GM21825 (cell line): ENCODE data around the gene IER3.

ENCODE experiments used
- ATAC-seq: cut with Tn5 transposase; IDR thresholded peaks from one replicate; pipeline ENCODE4 v1.9.1; 2021; ENCODE audit warnings: mild to moderate bottlenecking, moderate library complexity; ENCODE audit not compliant: unreplicated experiment

Gene IER3

GRCh38 chr6:30749554-30750378 lies 5.4 kb upstream of the IER3 start:
- no peak for ATAC-seq

GRCh38 chr6:30748851-30749540 lies 4.6 kb upstream of the IER3 start:
- ATAC-seq = no peak

- ATAC-seq = no peak
These were observed 3.8 kb upstream of the IER3 start for GRCh38 chr6:30747902-30748769.

- ATAC-seq = no peak
These were observed 2.9 kb upstream of the IER3 start for GRCh38 chr6:30747300-30747687.

GRCh38 chr6:30743099-30744053 lies 971 bp downstream of the IER3 start:
- peak; percentile 2 for ATAC-seq

GRCh38 chr6:30742316-30743098 lies 1.8 kb downstream of the IER3 start, which contains the start of gene FLOT1:
TSS of gene FLOT1 (minus strand) at chr6:30742687. CDS start at chr6:30742189, 498 bp downstream.
- peak; percentile 69 for ATAC-seq

GRCh38 chr6:30741789-30742315 lies 2.5 kb downstream of the IER3 start:
- no peak for ATAC-seq

- no peak for ATAC-seq
These were observed 3.1 kb downstream of the IER3 start for GRCh38 chr6:30741063-30741779.

- no peak for ATAC-seq
These were observed 3.8 kb downstream of the IER3 start for GRCh38 chr6:30740540-30740870.

- ATAC-seq = no peak
These were observed 5.8 kb downstream of the IER3 start for GRCh38 chr6:30738532-30738931.

GRCh38 chr6:30735668-30736314 lies 8.6 kb downstream of the IER3 start:
- ATAC-seq = no peak

- no peak for ATAC-seq
These were observed 12.0 kb downstream of the IER3 start for GRCh38 chr6:30732237-30732943.

GRCh38 chr6:30730601-30731435 lies 13.5 kb downstream of the IER3 start:
- peak; percentile 50 for ATAC-seq

- no peak for ATAC-seq
These were observed 16.3 kb downstream of the IER3 start for GRCh38 chr6:30727920-30728553.

- ATAC-seq = no peak
These were observed 17.6 kb downstream of the IER3 start for GRCh38 chr6:30726506-30727413.
